GM12801 (cell line): ENCODE results near the gene OPHN1.

ENCODE experiments used
- TF ChIP-seq, protein P1 (sequence below): IDR thresholded peaks from one replicate; pipeline ENCODE4 v1.5.1; 2011; ENCODE audit warnings: control low read depth; ENCODE audit not compliant: insufficient read length; ENCODE audit errors: extremely low read depth

OPHN1 gene

DNA sequence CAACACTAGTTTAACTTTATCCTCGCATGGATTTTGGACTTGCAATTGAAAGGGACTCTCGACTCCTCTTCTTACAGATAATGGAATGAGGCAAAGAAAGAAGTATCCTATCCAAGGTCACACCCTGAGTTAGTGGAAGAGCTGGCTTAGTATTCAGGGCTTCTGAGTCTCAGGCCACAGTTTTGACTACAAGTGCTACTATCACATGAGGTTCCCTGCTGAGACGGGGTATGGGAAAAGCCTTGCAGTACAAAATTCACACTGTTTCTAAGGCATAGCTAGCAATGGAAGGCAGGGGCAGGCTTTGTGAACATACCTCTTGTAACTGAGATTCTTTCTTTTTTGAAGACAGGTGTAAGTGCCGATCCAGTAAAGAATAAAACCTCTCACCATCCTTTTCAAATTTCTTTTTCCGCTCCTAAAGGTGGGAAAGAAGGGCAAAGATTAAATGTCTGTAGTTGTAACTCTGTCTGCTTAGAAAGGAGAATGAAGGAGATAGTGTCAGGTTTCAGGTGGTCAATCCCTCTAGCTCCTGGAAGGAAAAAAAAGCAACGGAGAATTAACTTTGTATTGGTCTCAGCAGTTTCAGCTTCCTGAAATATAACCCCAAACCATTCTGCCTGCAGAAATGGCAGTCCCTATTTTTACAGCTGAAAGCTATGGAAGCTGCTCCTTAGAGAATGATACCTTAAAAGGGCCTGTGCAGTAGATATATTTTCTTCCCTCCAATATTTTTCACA lies 199.0 kb downstream of the OPHN1 start:
- TF ChIP-seq, protein P1, sequence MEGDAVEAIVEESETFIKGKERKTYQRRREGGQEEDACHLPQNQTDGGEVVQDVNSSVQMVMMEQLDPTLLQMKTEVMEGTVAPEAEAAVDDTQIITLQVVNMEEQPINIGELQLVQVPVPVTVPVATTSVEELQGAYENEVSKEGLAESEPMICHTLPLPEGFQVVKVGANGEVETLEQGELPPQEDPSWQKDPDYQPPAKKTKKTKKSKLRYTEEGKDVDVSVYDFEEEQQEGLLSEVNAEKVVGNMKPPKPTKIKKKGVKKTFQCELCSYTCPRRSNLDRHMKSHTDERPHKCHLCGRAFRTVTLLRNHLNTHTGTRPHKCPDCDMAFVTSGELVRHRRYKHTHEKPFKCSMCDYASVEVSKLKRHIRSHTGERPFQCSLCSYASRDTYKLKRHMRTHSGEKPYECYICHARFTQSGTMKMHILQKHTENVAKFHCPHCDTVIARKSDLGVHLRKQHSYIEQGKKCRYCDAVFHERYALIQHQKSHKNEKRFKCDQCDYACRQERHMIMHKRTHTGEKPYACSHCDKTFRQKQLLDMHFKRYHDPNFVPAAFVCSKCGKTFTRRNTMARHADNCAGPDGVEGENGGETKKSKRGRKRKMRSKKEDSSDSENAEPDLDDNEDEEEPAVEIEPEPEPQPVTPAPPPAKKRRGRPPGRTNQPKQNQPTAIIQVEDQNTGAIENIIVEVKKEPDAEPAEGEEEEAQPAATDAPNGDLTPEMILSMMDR = no peak

DNA sequence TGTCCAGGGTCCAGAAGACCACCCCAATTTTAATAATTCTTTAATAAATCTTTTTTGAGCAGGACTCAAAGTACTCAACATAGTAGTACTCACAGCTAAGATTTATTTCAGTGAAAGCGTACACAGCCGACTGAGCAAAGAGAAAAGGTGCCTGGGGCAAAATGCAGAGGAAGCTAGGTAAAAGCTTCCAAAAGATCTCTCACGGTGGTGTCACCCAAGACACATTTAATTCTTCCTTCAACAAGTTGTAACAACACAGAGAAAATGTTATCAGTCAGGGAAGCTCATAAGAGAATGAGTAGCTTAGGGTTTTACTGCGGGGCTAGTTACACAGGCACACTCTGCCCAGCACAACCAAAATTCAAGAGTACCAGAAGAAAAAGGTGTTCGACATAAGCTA lies 201.1 kb downstream of the OPHN1 start:
- TF ChIP-seq, protein P1 = no peak

DNA sequence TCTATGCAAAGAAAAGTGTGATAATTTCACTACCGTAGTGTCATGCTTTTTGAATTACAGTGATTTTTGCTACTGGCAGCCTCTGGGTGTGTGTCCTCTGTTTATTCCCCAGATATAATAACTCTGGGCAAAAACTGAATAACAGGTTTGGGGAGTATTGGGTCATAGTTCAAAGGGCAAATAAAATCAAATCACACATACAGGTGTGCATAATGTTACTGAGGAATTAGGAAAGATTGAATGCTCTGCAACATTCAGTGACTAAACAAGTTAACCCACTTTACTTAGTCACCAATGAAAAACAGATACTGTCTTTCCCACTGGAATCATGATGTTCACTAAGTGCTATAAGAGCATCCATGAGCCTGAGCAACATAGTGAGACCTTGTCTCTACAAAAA lies 224.3 kb downstream of the OPHN1 start:
- TF ChIP-seq, protein P1 = no peak

DNA sequence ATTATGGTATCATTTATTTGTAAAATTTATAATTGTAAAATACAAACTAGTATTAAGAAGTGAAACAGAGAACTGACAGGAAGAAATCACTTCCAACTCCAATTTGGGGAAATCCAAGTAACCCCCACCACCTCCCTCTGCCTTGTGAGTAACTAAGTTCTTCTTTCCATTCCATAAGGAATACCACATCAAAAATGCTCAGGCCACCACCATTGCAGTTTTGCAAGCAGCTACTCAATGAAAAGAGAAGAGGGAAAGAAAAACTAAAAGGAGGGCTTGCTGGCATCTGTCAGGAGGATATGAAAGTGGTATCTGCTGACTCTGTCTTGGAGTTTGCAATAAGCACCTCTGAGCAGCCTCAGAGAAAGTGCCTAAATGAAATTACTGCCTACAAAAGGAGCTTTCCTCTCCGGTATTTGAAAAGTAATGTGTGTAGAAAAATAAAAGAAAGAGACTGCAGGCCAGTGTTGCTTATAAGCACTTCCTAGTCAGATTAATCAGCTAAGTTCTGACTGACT lies 228.7 kb downstream of the OPHN1 start:
- TF ChIP-seq, protein P1 = no peak

DNA sequence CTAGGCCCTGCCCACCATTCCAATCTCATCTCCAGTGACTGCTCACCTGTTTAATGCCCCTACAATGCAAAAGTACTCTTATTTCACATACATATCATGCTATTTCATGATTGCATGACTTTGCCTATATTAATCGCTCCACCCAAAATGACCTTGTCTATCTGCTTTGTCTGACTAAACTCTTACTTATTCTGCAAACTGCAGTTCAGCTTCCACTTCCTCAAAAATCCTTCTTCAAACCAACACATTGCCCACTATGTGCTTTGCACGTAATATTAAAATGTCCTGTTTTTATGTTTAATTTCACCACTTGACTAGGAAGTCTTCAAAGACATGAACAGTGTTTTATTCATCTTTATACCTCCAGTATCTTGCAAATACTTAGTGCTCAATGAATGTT lies 229.6 kb downstream of the OPHN1 start:
- TF ChIP-seq, protein P1 = no peak

DNA sequence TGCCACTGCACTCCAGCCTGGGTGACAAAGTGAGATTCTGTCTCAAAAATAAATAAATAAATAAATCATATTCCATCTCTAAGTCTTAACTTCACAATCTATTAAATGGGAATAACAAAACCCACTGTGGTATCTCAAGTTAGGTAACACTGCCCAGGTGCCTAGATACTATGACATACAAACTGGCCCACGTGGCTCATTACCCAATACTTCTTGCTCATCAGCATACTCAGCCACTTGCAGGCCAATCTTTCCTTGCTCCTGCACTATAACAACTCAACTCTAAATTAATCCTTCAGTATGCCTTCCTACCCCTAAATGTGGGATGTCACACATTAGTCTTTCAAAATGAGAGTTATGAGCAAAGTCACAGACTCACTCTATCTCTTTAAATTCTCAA lies 230.1 kb downstream of the OPHN1 start:
- TF ChIP-seq, protein P1 = no peak

DNA sequence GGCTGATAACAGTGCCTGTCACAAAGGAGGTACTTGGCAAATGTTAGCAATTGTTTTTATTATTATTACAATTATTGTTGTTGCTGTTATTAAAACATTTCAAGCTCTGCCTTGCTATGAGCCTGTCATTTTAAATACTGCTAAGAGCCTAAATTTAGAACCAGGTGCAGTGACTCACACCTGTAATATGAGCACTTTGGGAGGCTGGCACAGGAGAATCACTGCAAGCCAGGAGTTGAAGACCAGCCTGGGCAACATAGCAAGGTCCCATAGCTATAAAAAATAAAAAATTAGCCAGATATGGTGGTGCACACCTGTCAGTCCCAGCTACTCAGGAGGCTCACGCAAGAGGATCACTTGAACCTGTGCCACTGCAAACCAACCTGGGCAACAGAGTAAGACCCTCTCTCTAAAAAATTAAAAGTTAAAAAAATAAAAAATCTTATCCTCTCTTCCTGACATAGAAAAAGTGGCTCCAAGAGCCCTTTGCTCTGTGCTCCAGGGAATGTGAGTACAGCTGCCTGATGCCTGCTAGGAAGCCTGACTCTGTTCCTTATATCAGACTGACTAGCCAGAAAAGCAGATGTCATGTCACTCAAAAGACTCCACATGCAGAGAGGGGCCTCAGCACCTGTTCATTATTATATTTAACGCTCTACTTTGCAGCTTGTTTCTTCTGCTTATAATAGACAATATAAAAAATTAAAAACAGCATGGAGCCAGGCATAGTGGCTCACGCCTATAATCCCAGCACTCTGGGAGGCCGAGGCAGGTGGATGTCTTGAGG lies 234.0 kb downstream of the OPHN1 start:
- TF ChIP-seq, protein P1 = no peak
